Bone marrow (tissue), 2 donors: ENCODE data around the gene FGGY.
"Not testable (repeated sequence)": the region's sequence is repeated elsewhere in the genome, so short reads cannot be mapped to it uniquely, and the experiment has no call there.

Source experiments
- DNase-seq, 2 donors: peaks; one replicate each; lab custom pipeline; 2025; lab: John Stamatoyannopoulos, UW

FGGY gene

GRCh38 chr1:59545830-59546229 lies 248.9 kb downstream of the FGGY start:
- DNase-seq: no peak

GRCh38 chr1:59549066-59549837 lies 252.4 kb downstream of the FGGY start:
- no peak for DNase-seq

DNA sequence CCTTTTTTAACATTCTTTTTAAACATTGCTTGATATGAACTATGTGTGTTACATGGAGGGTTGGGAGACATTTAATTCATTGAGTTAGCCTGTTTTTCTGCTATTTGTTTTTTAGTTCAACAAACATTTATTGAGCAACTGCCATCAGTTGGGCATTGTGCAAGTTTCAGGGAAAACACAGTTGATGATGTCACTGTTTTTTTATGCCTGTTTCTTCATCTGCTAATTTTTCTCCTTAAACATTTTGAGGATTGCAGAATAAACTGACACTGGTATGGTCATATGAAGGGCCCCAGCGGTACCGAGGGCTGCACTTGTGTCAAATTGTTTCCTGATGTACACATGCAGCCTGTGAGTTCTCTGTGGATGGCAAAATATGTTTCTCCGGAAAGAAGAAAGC lies 253.0 kb downstream of the FGGY start:
- peak in 1 of 2 donors; percentile 11 for DNase-seq

DNA sequence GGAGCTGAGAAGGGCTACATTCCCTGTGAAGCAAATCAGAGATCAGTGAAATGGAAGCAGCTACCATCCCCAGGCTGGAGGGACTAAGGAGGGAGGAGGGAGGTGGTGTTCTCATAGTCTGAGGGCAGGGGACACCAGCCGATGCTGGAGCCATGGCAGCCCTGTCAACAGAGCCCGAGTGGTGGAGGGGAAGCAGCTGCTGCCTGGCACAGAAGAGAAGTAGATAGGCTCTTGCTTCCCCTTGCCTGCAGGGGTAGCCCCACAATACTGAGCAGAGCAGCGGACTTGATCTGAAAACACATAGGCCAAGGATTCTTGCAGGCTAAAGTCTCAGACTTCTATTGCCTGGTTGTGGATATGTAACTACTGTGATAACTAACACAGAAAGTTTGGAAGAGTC lies 255.1 kb downstream of the FGGY start:
- peak in 1 of 2 donors; percentile 8 for DNase-seq

GRCh38 chr1:59553371-59553770 lies 256.5 kb downstream of the FGGY start:
- no peak for DNase-seq

DNA sequence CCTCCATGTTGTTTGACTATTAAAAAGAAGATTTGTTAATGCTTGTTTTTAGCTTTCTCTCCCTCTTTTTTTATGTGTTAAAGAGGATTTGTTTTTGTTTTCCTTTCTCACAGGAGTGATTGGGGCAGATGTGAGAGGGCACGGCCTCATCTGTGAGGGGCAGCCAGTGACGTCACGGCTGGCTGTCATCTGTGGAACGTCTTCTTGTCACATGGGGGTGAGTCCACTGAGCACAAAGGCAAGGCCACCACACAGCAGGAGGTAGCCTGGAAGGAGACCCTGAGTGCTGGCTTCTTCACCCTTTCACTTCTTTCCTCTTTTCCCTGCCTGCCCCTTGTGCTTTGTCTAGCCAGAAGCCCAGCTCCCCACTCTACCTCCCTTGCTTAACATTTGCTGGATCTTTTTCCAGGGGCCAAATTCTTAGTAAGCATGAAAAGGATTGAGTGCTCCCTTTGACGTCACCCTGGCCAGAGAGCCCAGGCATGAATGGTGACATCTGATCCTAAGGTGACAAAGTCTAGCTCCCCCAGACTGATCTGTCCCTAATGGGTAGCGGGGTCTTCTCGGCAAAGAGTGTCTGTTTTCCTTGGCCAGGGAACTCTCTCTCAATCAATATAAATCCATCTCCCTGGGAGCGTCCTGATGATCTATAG lies 257.2 kb downstream of the FGGY start:
- no peak for DNase-seq

DNA sequence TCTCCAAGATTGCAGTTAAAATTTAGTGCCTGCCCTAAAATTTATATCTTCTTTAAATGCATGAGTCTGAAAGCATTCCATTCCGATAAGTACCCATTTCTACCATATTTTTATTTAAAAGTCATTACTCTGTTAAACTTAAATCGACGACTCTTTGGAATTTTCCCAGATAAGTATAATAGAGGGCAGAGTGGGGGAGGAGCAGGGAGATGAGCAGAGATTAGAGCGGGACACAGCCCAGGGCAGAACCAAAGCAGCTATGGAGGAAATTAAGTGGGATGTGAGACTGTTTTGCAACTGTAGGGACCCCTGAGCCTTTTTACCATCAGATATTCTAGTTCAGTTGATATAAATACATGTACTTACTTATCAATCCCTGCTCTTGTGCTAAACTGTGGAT lies 257.9 kb downstream of the FGGY start:
- no peak for DNase-seq

- DNase-seq: no peak
These were observed 259.5 kb downstream of the FGGY start for GRCh38 chr1:59556398-59556797.

GRCh38 chr1:59556802-59557548 lies 260.1 kb downstream of the FGGY start:
- DNase-seq: no peak

GRCh38 chr1:59557549-59557885 lies 260.6 kb downstream of the FGGY start:
- DNase-seq: no peak

- not testable (repeated sequence) for DNase-seq
These were observed 261.7 kb downstream of the FGGY start for GRCh38 chr1:59558580-59558979.

DNA sequence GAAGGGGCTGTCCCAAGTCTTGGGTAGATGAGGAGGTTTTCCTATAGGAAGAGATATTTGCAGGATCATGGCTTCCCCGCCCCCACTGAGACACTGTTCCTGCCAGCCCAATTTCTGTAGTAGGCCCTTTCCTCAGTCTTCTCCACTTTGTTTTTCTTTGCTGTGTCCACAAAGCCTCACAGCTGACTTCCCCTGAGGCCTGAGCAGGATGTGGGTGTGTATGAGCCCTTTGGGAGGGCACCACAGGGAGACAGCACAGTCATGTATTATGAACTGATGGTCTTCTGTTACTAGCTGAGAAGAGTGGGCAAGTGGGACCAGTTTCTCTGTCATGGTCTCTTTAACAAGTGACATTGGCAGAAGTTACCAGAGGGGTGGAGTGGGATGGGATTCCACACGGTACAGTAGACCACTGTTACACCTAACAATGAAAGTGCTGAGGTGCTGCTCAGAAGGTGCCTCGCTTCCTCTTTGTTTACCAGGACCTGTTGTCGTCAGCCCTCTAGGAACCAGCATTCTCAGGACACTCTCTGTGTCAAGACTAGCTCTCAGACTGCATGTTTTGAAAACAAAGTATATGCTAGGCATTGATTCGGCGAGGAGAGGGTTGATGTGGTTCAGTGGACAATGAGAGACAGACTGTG lies 264.0 kb downstream of the FGGY start:
- peak in 1 of 2 donors; percentile 24 for DNase-seq

- DNase-seq: no peak
These were observed 264.9 kb downstream of the FGGY start for GRCh38 chr1:59561796-59562195.

GRCh38 chr1:59564192-59564891 lies 267.4 kb downstream of the FGGY start:
- DNase-seq: no peak

GRCh38 chr1:59565611-59566410 lies 268.9 kb downstream of the FGGY start:
- DNase-seq: no peak

DNA sequence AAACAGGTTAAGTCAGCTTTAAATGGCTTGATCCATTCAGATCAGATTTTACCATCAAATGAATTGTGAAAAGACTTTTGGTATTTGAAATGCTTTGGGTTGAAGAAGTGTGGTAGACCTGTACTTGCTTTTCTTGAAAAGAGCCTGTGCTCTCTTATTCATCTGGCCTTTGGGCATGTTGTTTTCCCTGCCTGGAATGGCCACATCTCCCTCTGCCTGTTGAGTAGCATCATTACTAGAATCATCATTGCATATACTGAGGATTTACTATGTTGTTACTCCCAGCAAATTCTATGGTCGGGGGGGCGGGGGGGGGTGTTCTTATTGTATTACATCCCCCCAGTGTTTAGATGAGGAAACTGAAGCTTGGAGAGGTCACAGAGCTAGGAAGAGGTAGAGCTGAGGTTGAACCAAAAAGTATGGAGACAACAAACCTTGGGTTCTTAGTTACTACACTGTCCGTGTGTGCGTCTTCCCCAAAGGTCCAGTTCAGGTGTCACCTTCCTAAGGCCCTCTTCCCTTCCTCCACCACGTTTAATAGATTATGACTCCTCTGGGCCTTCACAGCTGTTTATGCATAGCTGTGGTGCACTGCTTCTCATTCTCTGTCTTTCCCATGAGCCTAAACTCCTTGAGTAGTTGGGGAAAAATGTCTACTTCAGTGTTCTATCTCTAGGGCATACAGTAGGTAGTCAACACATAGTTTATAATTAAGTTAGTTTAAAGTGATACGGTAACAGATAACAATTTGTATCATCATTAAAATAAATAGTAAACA lies 271.5 kb downstream of the FGGY start:
- no peak for DNase-seq

- no peak for DNase-seq
These were observed 272.3 kb downstream of the FGGY start for GRCh38 chr1:59569198-59569597.

- peak in 1 of 2 donors; percentile 63 for DNase-seq
These were observed 273.6 kb downstream of the FGGY start for GRCh38 chr1:59570524-59570923.

GRCh38 chr1:59574085-59574484 lies 277.2 kb downstream of the FGGY start:
- no peak for DNase-seq

DNA sequence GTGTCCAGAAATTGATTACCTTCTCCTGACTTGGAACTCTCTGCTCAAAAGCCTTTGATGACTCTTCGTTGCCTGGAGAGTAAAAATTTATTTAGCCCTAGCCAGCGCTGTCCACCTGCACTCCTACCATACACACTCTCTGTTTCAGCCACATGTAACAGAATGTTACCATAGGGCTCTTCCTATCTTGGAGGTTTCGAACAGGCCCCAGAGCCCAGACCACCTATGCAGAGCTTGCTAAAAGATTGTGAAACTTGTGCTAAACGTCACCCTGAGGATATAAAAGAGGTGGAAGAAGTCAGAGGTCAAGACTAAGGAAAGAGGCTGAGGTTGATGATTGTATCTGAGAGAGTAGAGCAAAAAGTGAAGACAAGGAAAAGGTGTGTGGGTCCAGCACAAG lies 280.9 kb downstream of the FGGY start:
- DNase-seq: no peak
